PC-9 (cell line): ENCODE data around the gene MAPKAPK2. TPM values are rescaled to one million over a fixed set of nuclear protein-coding genes. Genes with fewer than 3 reads are reported as not detected.

Experiments
- BruUV-seq: library from RNA; stranded (reverse); fragments of 400-500 nt; replicated peaks from 2 replicates; lab custom pipeline; 2021; lab: Mats Ljungman, UMichigan
- CTCF ChIA-PET: fragments of 300-600 bp; sonication (Branson Sonifier 250); formaldehyde crosslinking; loops from one replicate; lab custom pipeline; 2022; ENCODE audit warnings: antibody characterized with exemption; lab: Charles Lee
- POLR2A ChIA-PET: fragments of 300-600 bp; sonication (Branson Sonifier 250); formaldehyde crosslinking; loops from one replicate; lab custom pipeline; 2022; ENCODE audit warnings: antibody characterized with exemption; ENCODE audit not compliant: unreplicated experiment; lab: Charles Lee
- DNase-seq, 2 experiments: peaks; one replicate each; pipeline versions ENCODE4 v3.0.0 to v3.0.0-alpha.2; 2015 to 2022; ENCODE audit warnings: mixed read lengths in 1 of 2
- H2AFZ ChIP-seq: fragments of 200-600 bp; sonication (generic); 2 replicates; pipeline ENCODE4 v1.8.1; 2017; ENCODE audit warnings: antibody characterized with exemption
- H3F3A ChIP-seq: fragments of 200-600 bp; sonication (generic); 2 replicates; pipeline ENCODE4 v1.8.1; 2017; ENCODE audit warnings: antibody characterized with exemption, mild to moderate bottlenecking, low read depth; ENCODE audit not compliant: insufficient read depth
- H3K27ac ChIP-seq: fragments of 200-600 bp; sonication (generic); 2 replicates; pipeline ENCODE4 v1.6.1; 2016; ENCODE audit warnings: mixed run types
- H3K27me3 ChIP-seq: fragments of 200-600 bp; sonication (generic); 2 replicates; pipeline ENCODE4 v1.6.1; 2016; ENCODE audit warnings: low read depth, mixed run types; ENCODE audit not compliant: insufficient read depth
- H3K36me3 ChIP-seq: fragments of 200-600 bp; sonication (generic); 2 replicates; pipeline ENCODE4 v1.6.1; 2016; ENCODE audit warnings: low read depth, mixed run types
- H3K4me1 ChIP-seq: fragments of 200-600 bp; sonication (generic); replicated peaks from 2 replicates; pipeline ENCODE4 v1.6.1; 2016; ENCODE audit warnings: mixed run types; ENCODE audit not compliant: insufficient read depth
- H3K4me2 ChIP-seq: fragments of 200-600 bp; sonication (generic); 2 replicates; pipeline ENCODE4 v1.6.1; 2017; ENCODE audit warnings: mixed run types
- H3K4me3 ChIP-seq: fragments of 200-600 bp; sonication (generic); 2 replicates; pipeline ENCODE4 v1.6.1; 2016; ENCODE audit warnings: mixed run types
- H3K79me2 ChIP-seq: fragments of 200-600 bp; sonication (generic); 2 replicates; pipeline ENCODE4 v1.6.1; 2017; ENCODE audit warnings: low read depth, mixed run types
- H3K9me2 ChIP-seq: fragments of 200-600 bp; sonication (generic); 2 replicates; pipeline ENCODE4 v1.8.1; 2017; ENCODE audit warnings: mild to moderate bottlenecking; ENCODE audit not compliant: insufficient read depth
- H3K9me3 ChIP-seq: fragments of 200-600 bp; sonication (generic); 2 replicates; pipeline ENCODE4 v1.8.1; 2016; ENCODE audit warnings: low read depth; ENCODE audit not compliant: insufficient read depth
- H4K20me1 ChIP-seq: fragments of 200-600 bp; sonication (generic); 2 replicates; pipeline ENCODE4 v1.8.1; 2017; ENCODE audit not compliant: insufficient read depth
- EZH2 ChIP-seq: fragments of 200-600 bp; sonication (generic); IDR thresholded peaks from 2 replicates; pipeline ENCODE4 v1.8.0; 2017; ENCODE audit warnings: antibody characterized with exemption, low read depth
- intact Hi-C: fragments of 100-400 bp; cut with micrococcal nuclease; formaldehyde crosslinking; loops from one replicate; pipeline ENCODE4 v1.10.0; 2022; ENCODE audit not compliant: unreplicated experiment
- total RNA-seq: library from RNA; stranded (reverse); gene quantifications from 2 replicates; pipeline ENCODE4 v1.2.3, GENCODE V29; 2021
- TF ChIP-seq, protein P1 (sequence below): fragments of 200-600 bp; sonication (generic); conservative IDR thresholded peaks from 2 replicates; pipeline ENCODE4 v1.6.1; 2017; ENCODE audit warnings: mixed run types, antibody characterized with exemption, mild to moderate bottlenecking, moderate library complexity

Gene MAPKAPK2
- total RNA-seq, 1 experiment from 2014 or later: 62.6 TPM

DNA sequence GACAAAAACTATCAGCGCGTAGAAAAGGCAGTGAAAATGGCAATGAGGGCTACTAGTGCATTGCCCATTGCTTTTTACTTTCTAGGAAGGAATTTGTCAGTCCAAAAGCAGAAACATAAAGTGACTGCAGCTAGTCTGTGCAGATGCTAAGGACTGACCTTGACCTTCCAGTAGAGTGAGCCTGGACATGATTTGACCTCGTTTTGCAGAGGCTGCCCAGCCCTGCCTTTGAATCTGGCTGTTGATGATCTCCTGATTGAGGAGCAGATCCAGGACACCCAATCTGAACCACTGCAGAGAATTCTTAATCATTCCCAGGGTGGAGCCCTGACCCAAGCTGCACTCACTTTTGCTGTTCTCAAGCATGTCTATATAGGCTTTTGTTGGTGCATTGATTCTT lies 27.8 kb upstream of the MAPKAPK2 start:
- Histone ChIP-seq H3F3A (no peaks in the 10 kb centered on the region; the same call in 1 of the 2 replicates), H3K9me2 (no peaks in the 10 kb centered on the region), H3K4me2 (no peak overlapping the region), H3K36me3 (no peaks in the 10 kb centered on the region), H3K4me1 (no peaks in the 10 kb centered on the region), H3K9me3 (no peaks in the 10 kb centered on the region), H4K20me1 (no peaks in the 10 kb centered on the region), H3K4me3 (no peak overlapping the region), H3K27ac (no peak overlapping the region), H3K79me2 (no peaks in the 10 kb centered on the region), H3K27me3 (no peaks in the 10 kb centered on the region), H2AFZ (no peak overlapping the region)
- POLR2A ChIA-PET: interaction anchor here (0.6 kb wide), 1 partner anchor 12 kb away, joined by 4 read pairs; no protein-coding TSS in a partner anchor
- no peak for DNase-seq
- intact Hi-C loops: no loop called here
- CTCF ChIA-PET: no interaction called here
- TF ChIP-seq, protein P1, sequence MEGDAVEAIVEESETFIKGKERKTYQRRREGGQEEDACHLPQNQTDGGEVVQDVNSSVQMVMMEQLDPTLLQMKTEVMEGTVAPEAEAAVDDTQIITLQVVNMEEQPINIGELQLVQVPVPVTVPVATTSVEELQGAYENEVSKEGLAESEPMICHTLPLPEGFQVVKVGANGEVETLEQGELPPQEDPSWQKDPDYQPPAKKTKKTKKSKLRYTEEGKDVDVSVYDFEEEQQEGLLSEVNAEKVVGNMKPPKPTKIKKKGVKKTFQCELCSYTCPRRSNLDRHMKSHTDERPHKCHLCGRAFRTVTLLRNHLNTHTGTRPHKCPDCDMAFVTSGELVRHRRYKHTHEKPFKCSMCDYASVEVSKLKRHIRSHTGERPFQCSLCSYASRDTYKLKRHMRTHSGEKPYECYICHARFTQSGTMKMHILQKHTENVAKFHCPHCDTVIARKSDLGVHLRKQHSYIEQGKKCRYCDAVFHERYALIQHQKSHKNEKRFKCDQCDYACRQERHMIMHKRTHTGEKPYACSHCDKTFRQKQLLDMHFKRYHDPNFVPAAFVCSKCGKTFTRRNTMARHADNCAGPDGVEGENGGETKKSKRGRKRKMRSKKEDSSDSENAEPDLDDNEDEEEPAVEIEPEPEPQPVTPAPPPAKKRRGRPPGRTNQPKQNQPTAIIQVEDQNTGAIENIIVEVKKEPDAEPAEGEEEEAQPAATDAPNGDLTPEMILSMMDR: no peak
- TF ChIP-seq EZH2: no peak
- no TSS peak for BruUV-seq

DNA sequence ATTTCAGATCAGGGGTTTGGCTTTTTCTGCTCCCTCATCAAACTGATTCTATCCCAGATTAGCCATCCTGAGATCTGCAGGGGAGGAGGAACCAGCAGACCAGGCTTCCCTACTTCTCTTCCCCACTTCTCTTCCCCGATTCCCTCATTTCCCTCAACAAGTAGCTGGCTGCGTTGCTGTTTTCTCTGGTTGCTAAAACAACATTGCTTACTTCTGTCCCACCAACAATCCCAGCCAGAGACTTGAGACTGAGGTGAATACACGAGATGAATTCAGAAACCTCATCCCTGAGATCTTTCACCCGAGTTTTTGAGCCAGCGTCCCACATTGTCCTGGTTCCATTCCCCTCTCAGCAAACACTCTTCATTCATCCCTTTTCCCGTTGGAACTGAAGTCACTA lies 27.0 kb upstream of the MAPKAPK2 start:
- intact Hi-C loops: no loop called here
- Histone ChIP-seq H3K4me3 (no peak overlapping the region), H2AFZ (no peak overlapping the region), H3K27me3 (no peaks in the 10 kb centered on the region), H3K79me2 (no peaks in the 10 kb centered on the region), H3F3A (peaks cover 3% of the 10 kb centered on the region; the same call in 1 of the 2 replicates), H3K27ac (no peak overlapping the region), H3K9me2 (no peaks in the 10 kb centered on the region), H3K4me2 (no peak overlapping the region), H3K4me1 (no peaks in the 10 kb centered on the region), H3K9me3 (no peaks in the 10 kb centered on the region), H3K36me3 (no peaks in the 10 kb centered on the region), H4K20me1 (no peaks in the 10 kb centered on the region)
- TF ChIP-seq, protein P1: no peak
- TF ChIP-seq EZH2: no peak
- BruUV-seq: no TSS peak
- no peak for DNase-seq
- ChIA-PET CTCF (no interaction called here), POLR2A (no interaction called here)

DNA sequence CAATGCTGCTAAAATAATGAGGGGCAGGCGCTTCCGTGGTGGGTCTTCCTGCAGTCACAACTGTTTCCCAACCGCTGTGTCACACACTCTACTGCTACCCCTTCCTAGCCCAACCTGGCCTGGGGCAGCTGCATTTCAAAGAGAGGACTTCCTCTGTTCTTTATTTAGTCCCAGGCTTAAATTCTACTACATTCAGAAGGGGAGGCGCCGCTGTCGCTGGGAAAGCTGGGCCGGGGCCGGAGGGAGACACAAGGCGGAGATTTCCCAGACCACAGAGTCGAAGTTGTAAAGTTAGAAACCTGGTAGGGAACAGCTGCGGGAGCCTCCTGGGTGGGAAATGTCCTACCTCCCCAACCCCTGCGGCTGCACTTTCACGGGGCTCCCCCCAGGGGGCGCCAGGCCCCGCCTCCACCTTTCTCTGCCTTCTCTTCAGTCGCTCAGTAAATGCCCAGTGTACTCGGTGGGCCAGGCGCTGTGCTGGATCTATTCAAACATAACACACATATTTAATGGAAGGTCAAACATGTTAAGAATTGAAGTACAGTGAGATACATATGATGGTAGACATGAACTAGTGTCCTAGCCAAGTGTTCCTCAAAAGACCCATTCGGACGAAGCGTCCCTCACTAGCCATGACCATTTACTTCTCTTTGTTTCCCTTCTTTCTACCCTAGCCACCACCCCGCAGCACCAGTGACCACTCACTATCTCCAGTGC lies 26.3 kb upstream of the MAPKAPK2 start:
- no peak overlapping the region for H3K27ac ChIP-seq
- H3K27me3 ChIP-seq: 0 out of 2 replicates have a peak, but pooled peaks cover 4% of the 10 kb centered on the region
- ChIA-PET CTCF (no interaction called here), POLR2A (no interaction called here)
- peaks cover 8% of the 10 kb centered on the region; the same call in 1 of the 2 replicates for H3F3A ChIP-seq
- H3K9me3 ChIP-seq: no peaks in the 10 kb centered on the region
- no peaks in the 10 kb centered on the region for H3K9me2 ChIP-seq
- no peaks in the 10 kb centered on the region for H3K36me3 ChIP-seq
- intact Hi-C loops: no loop called here
- no peaks in the 10 kb centered on the region for H3K4me1 ChIP-seq
- H3K4me3 ChIP-seq: no peak overlapping the region
- H3K79me2 ChIP-seq: no peaks in the 10 kb centered on the region
- no peak for DNase-seq
- H2AFZ ChIP-seq: no peak overlapping the region
- no peaks in the 10 kb centered on the region for H4K20me1 ChIP-seq
- BruUV-seq: no TSS peak
- TF ChIP-seq EZH2: no peak
- TF ChIP-seq, protein P1: no peak
- H3K4me2 ChIP-seq: no peak overlapping the region
